Islet precursor cell (in vitro differentiated cells): Measurements from ENCODE around the gene AJAP1.

ENCODE experiments used
- DNase-seq: peaks from one replicate; pipeline ENCODE4 v3.0.0-alpha.2; 2018

AJAP1 gene

GRCh38 chr1:4781646-4782045 is 127.2 kb downstream of the AJAP1 start:
- DNase-seq, result no peak

GRCh38 chr1:4784761-4785160 is 130.4 kb downstream of the AJAP1 start:
- no peak for DNase-seq

GRCh38 chr1:4786055-4786454 is 131.6 kb downstream of the AJAP1 start:
- no peak for DNase-seq

GRCh38 chr1:4787551-4787950 is 133.1 kb downstream of the AJAP1 start:
- peak; percentile 39 for DNase-seq

- DNase-seq, result no peak
These were observed 138.2 kb downstream of the AJAP1 start for GRCh38 chr1:4792565-4792964.

- DNase-seq, result peak; percentile 31
These were observed 139.8 kb downstream of the AJAP1 start for GRCh38 chr1:4794020-4794780.

- peak; percentile 26 for DNase-seq
These were observed 142.0 kb downstream of the AJAP1 start for GRCh38 chr1:4796161-4797015.

- DNase-seq, result peak; percentile 13
These were observed 142.6 kb downstream of the AJAP1 start for GRCh38 chr1:4797016-4797410.

- DNase-seq, result peak; percentile 12
These were observed 143.0 kb downstream of the AJAP1 start for GRCh38 chr1:4797429-4797828.

GRCh38 chr1:4801192-4801924 is 146.9 kb downstream of the AJAP1 start:
- no peak for DNase-seq

- no peak for DNase-seq
These were observed 147.6 kb downstream of the AJAP1 start for GRCh38 chr1:4802024-4802423.

- no peak for DNase-seq
These were observed 148.9 kb downstream of the AJAP1 start for GRCh38 chr1:4803335-4803734.

- peak; percentile 53 for DNase-seq
These were observed 151.6 kb downstream of the AJAP1 start for GRCh38 chr1:4805987-4806386.

GRCh38 chr1:4820543-4820942 is 166.1 kb downstream of the AJAP1 start:
- DNase-seq, result no peak

GRCh38 chr1:4825800-4826450 is 171.5 kb downstream of the AJAP1 start:
- DNase-seq, result peak; percentile 63

GRCh38 chr1:4830707-4831106 is 176.3 kb downstream of the AJAP1 start:
- no peak for DNase-seq

- no peak for DNase-seq
These were observed 182.2 kb downstream of the AJAP1 start for GRCh38 chr1:4836574-4836973.

- DNase-seq, result peak; percentile 63
These were observed 182.7 kb downstream of the AJAP1 start for GRCh38 chr1:4837031-4837600.

GRCh38 chr1:4837752-4838151 is 183.3 kb downstream of the AJAP1 start:
- no peak for DNase-seq

- no peak for DNase-seq
These were observed 183.8 kb downstream of the AJAP1 start for GRCh38 chr1:4838231-4838630.
